NB4 (cell line): ENCODE results near the gene ALDH4A1.

Source experiments
- CTCF ChIP-seq: IDR thresholded peaks from one replicate; pipeline ENCODE4 v1.5.1; 2012; ENCODE audit warnings: low read depth, low read length
- MAX ChIP-seq: IDR thresholded peaks from 2 replicates; pipeline ENCODE4 v1.6.1; 2011; ENCODE audit warnings: low read depth, low read length
- MYC ChIP-seq: IDR thresholded peaks from 2 replicates; pipeline ENCODE4 v1.6.1; 2011; ENCODE audit warnings: low read depth, low read length
- POLR2A ChIP-seq: IDR thresholded peaks from 2 replicates; pipeline ENCODE4 v1.6.1; 2011; ENCODE audit warnings: mild to moderate bottlenecking; ENCODE audit not compliant: insufficient read length; ENCODE audit errors: extremely low read depth

GRCh38 chr1:18840145-18840544, 62.2 kb downstream of the ALDH4A1 start:
- TF ChIP-seq CTCF (no peak), POLR2A (no peak), MAX (no peak), MYC (no peak)
